ENCODE results near the gene TUB.

TUB gene

GRCh38 chr11:8068605-8069221 is 12.3 kb upstream of the TUB start:
- DNase-seq (ENCODE audit: low read depth), result no peak

DNA sequence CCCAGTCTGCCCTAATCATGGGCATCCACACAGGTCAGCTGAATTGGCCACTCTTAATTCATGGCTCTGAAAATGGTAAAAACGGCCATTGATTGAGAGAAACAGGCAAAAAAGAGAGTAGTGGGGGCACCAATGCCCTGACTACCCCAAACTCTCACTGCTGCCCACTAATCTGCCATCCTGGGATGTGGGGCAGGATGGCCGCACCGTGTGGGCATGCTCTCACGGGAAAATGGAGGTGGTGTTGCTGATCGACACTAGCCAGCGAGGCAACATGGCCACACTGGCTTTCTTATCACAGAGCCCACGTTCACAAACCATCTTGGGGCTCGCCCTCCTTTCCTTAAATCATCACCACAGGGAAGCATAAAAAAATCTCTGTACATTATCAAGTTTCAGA is 11.2 kb upstream of the TUB start:
- no peak for DNase-seq (ENCODE audit: low read depth)

DNA sequence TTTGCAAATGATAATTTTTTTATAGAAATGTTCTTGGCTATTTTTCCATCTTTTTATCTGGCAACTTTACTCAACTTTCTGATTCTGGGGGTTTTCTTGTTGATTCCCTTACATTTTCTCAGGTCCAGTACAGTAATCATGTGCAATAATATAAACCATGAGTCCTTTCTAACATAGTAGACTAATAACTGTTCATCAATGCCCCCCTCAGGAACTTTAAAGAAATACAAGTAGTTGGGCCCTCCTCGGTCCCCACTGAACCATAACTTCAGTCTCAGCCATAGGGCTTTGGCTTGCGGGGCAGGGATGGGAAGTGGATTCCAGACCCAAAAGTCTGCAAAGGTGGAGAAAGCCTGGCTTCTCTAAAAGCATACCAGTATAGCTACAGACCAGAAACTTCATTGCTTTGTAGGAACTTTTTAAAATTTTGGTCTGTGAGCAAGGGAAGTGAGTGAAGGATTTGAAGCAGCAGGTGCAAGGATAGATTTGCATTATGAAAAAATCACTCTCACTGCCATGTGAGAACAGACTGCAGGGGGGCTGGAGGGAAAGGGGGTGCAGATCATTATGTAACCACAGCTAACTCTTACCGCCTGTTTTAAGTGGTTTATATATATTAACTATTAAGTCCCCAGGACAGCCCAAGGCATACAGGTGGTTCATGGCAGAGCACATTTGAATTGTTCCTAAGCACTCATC is 10.4 kb upstream of the TUB start:
- no peak for DNase-seq (ENCODE audit: low read depth)

GRCh38 chr11:8071616-8072581 is 9.1 kb upstream of the TUB start:
- DNase-seq (ENCODE audit: low read depth), result no peak

DNA sequence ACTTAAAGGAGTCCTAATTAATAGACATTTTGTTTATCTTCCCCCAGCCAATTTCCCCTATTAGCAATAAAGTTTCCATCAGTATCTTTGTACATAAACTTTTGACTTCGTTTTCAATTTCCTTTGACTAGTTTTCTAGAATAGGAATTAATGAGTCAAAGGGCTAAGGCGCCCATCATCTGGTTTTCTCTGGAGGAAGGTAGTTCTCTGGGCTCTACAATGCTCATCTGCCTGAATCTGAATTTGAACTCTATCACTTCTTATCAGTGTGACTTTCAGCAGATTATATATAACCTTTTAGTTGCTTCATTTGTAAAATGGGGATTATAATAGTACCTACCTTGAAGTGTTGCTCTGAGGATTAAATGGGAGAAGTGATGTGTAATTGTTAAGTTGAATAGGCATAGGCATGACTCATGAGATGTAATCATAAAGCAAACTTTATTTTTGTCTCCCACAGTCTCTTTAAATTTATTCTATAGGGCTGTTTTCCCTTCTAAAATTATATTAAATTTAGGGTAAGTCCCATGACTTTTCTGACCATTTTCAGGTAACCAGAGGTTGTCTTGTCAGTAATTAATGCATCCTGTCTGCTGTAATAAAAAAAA is 5.8 kb upstream of the TUB start:
- DNase-seq (ENCODE audit: low read depth), result no peak

DNA sequence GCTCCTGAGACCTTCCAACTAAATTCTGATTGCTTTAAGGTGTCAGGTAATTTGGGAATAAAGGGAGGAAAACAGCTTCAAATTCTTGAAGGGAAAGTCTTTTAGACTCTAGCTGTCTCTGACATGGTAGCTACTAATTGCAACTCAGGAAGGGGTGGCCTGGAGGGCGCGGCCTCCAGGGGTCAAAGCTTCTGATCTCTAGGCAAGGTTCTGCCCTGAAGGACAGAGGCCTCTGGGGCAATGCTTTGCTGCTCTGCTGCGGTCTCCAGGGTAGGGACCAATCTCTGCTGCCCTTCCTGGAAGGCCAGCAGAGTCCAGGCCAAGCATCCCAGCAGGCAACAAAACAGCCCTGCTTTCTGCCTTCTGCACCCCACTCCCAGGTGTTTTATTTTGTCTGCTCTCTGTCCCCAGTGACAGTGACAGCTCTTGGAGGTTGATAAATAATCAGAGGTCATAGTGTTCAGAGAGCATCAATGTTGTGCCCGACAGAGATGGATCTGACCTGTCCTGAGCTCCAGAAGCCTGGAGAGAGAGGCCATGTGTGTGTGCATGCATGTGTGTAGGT is 1.8 kb upstream of the TUB start:
- no peak for DNase-seq (ENCODE audit: low read depth)

DNA sequence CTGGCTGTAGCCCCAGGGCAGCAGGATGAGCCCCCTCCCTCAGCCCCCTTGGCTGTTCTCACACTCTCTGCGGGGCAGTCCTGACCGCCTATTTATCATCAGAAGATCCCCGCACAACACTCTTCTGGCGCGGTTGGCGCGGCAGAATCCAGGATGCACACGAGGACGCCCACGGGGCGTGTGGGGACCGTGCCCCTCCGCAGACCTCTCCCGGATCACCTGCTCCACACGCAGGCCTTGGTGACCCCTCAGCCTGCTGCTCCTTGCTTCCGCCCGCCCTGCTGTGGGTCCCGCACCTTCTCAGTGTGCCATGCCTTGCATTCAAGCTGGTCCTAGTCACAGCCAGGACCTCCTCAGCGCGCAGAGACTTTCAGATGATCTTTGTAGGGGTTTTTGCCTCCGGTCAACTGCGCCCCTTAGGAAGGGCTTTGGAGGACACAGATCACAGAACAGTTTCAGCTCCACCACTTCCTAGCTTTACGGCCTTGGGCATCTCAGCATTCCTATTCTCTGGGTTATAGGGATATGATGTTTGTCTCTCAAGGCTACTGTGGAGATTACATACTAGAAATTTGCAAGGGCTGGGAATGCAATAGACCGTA is 841 bp upstream of the TUB start:
- no peak for DNase-seq (ENCODE audit: low read depth)

DNA sequence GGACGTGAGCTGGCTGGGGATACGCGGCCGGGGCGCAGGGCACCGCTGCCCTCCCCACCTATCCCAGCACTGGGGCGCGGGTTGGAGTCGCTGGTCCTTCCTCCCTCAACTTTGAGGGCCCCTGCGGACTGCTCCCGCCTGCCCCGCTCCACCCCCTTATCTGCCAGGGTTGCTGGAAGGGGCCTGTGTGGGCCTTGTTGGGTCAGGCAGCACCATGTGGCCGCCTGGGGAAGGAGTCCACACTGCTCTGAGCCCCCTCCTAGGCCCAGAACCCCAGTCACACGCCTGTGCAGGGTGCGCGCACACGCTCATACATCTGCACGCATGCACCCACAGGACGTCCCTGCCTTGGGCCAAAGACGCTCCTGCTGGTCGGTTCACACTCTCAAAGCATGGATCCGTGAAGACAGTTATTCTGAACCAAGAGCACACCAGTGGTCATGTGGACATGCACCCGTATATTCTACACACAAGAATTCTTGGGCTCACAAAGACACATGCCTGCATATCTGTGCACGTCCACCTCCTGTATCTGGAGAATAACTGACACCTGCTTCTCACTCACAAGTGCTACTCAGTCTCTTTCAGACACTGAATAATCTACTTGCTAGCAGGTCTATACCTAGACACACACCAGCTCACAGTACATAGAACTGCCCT is 710 bp downstream of the TUB start:
- DNase-seq (ENCODE audit: low read depth), result no peak

DNA sequence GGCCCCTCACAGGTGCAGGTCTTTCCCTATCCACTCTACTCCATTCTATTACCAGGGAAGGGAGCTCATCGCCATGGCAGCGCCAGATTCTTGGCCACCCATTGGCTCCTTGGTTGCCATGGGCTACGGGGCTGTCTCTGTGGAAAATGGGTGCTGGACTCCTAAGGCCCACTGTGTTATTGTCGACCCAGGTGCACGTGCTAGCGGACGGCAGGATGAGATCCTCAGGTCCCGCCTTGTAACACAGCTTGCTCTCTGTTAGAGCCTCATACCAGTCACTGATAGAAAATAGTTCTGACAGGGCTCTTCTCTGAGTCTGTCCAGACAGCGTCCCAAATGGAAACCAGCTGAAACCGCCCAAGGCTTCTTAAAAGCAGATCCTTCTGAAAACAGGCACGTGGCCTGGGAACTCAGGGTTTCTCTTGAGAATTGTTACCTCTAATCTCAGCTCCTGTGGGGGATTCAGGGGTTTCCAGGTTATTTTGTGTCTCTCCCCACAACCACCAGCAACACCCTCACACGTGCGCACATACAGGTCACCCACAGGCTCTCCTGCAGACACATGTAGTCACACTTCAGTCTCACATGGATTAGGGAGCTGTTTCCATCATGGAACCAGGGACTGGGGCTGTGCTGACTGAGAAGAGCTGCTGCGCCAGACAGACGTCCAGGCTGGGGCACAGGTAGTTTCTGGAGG is 1.5 kb downstream of the TUB start:
- no peak for DNase-seq (ENCODE audit: low read depth)

DNA sequence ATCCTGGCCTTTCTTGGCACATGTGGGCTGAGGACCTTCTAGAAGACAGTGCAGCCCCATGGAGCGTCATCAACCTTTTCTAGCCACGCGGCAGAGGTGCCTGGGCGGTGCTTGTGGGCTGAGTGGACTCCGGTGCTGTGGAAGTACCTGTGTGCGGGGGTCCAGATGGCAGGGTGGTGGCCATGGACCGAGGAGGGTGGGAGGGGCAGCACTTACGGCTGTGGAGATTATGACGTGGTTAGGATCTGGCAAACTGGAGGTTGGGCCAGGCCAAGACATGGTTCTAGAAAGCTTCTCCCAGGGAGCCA is 2.0 kb downstream of the TUB start:
- no peak for DNase-seq (ENCODE audit: low read depth)

GRCh38 chr11:8083871-8084281 is 2.9 kb downstream of the TUB start:
- no peak for DNase-seq (ENCODE audit: low read depth)

DNA sequence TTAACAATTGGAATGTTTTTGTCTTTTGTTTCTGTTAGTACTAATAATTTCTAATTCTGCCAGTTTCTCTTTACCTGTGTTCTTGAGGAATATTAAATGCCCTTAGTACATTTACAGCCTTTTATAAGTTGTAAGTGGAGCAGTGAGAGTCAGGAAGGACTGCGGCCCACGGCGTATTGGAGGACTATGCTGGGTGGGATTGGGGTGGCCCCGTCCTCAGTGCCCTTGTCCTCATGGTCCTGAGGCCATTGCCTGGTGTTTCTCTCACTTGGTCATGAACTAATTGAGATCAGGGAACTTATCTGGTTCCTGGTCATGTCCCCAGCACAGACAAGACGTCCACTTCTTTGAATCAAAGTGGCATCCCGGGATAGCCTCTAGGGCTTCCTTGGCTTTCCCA is 3.3 kb downstream of the TUB start:
- DNase-seq (ENCODE audit: low read depth), result no peak

GRCh38 chr11:8085011-8085645 is 4.1 kb downstream of the TUB start:
- no peak for DNase-seq (ENCODE audit: low read depth)

DNA sequence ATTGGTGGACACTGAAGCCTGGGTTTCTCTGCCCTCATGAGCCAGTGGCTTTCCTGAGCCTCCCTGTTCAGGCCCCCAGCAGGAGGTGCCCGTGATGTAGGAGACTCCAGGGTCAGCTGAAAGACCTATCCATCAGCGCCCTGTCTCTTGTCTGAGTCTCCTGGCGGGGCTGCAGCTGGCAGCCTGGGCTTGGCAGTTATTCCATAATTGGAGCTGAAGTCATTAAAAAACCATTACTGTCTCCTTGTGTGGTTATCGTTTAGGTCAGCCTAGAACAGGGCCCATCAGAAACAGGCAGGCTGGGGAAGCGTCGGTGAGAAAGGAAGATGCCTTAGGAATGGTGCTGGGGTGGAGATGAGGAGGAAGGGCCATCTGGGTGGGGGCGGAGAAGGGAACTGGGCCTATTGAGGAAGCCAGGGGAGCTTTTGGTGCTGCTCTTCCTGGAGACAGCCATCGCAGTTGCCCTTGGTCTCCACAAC is 5.0 kb downstream of the TUB start:
- DNase-seq (ENCODE audit: low read depth), result no peak

DNA sequence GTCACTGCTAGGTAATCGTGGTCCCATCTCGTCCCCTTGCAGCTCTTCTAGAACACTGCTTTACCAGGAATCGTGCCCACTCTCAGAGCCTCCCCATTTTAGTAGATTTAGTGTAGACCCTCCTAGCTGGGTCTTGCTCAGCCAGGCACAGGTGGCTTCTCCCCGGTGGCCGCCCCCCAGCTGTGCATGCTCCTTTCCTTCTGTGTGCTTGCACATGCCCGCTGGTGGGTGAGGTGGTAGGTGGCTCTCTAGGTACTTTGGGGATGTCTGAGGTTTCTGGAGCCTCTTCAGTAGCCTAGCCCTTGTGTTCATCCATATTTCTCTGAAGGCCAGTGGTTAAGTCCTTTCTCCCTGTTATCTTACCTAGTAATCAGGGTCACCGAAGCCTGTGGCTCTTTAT is 5.6 kb downstream of the TUB start:
- no peak for DNase-seq (ENCODE audit: low read depth)

GRCh38 chr11:8087185-8087584 is 6.2 kb downstream of the TUB start:
- DNase-seq (ENCODE audit: low read depth), result no peak

DNA sequence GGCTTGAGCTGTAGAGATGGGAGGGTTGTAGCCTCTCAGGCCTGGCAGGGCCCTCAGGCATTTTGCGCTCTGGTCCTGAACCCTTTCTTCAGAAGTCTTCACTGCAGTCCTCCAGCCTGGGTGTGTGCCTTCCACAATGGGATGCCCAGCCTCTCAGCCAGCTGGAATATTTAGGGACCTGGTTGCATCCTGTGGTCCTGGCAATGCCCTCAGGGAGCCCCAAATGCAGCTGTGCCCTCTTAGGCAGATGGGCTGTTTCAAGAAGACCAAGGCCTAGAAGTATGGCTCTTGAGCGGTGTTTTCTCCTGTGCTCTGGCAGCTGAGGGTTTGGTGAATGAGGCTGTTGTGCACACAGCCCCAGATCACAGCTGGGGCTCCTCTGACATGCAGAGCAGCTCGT is 6.7 kb downstream of the TUB start:
- no peak for DNase-seq (ENCODE audit: low read depth)

GRCh38 chr11:8089791-8090510 is 8.9 kb downstream of the TUB start:
- DNase-seq (ENCODE audit: low read depth), result no peak

GRCh38 chr11:8090756-8091155 is 9.7 kb downstream of the TUB start:
- DNase-seq (ENCODE audit: low read depth), result no peak

DNA sequence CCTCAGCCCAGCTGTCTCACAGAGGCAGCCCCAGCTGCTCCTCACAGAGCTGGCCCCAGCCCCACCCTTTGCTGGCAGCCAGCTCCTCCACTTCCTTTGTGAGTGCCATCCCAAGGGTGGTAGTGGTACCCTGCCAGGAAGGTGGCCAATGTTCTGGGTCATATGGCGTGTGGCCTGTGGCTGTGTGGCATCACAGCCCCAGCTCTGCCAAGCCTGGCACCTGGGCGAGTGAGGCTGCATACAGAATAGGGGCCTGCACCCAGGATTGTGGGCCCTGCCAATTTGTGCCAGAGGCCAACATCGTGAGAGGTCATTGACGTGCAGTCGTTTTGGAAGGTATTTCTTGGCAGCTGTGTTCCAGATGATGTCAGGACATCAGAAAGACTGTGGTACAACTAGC is 10.7 kb downstream of the TUB start:
- no peak for DNase-seq (ENCODE audit: low read depth)
